GM20000 (cell line): Measurements from ENCODE around the gene ATRN.

Source experiments
- DNase-seq: peaks from one replicate; pipeline ENCODE4 v3.0.0; 2012; ENCODE audit warnings: low spot score
- CTCF ChIP-seq: IDR thresholded peaks from 2 replicates; pipeline ENCODE4 v1.5.1; 2012; ENCODE audit warnings: mild to moderate bottlenecking, control low read depth; ENCODE audit errors: extremely low read depth, missing control alignments

The ATRN gene

GRCh38 chr20:3572151-3572550 lies 101.3 kb downstream of the ATRN start:
- DNase-seq = no peak
- TF ChIP-seq CTCF = no peak

GRCh38 chr20:3576363-3576762 lies 105.5 kb downstream of the ATRN start:
- no peak for DNase-seq
- TF ChIP-seq CTCF = no peak

- DNase-seq = no peak
- no peak for TF ChIP-seq CTCF
These were observed 106.5 kb downstream of the ATRN start for GRCh38 chr20:3577366-3577765.

- DNase-seq = no peak
These were observed 109.6 kb downstream of the ATRN start for GRCh38 chr20:3580412-3580811.

GRCh38 chr20:3583765-3584164 lies 112.9 kb downstream of the ATRN start:
- no peak for DNase-seq
- no peak for TF ChIP-seq CTCF

More at GRCh38 chr20:3580412-3580811, 109.6 kb downstream of the ATRN start:
- TF ChIP-seq CTCF = no peak

- no peak for DNase-seq
- TF ChIP-seq CTCF = no peak
These were observed 115.3 kb downstream of the ATRN start for GRCh38 chr20:3586093-3586492.

- DNase-seq = no peak
- TF ChIP-seq CTCF = no peak
These were observed 119.3 kb downstream of the ATRN start for GRCh38 chr20:3590164-3590563.
